Fibroblast of upper back skin (primary cell): ENCODE data around the gene TMEM187.

Source experiments
- DNase-seq: peaks from one replicate; pipeline ENCODE4 v3.0.0-alpha.2; 2013

The TMEM187 gene, protein sequence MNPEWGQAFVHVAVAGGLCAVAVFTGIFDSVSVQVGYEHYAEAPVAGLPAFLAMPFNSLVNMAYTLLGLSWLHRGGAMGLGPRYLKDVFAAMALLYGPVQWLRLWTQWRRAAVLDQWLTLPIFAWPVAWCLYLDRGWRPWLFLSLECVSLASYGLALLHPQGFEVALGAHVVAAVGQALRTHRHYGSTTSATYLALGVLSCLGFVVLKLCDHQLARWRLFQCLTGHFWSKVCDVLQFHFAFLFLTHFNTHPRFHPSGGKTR

DNA sequence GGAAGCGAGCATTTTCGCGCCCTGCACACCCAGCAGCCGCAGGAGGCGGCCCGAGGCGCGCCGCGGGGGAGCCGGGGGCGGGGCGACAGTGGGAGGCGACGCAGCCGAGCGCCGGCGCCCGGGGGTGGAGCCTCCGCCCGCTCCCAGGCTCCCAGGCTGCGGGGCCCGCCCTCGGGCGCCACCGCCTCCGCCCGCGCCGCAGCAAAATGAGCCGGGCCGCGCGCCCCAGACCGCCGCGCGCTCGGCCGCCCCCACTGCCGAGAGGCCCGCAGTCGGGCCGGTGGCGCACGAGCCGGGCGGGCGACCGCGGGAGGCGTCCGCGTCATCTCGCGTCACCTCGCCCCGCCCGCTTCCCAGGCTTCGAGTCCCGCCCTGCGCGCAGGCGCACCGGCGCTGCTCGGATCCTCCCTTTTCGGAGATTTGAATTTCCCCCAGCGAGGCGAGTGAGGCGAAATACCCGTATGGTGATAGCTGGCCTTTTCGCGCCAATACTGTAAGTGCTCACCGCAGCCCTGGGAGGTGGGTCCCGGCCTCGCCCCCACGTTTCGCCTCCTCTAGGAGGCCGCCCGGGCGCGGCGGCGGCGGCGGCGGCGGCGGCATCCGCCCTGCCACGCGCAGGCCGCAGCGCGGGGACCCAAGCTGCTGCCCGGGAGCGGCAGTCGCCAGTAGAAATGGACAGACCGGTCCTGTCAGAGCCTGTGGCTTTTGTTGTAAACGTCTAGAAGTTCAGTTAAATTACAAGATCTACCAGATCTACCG is at the start of gene TMEM187:
Gene TMEM187, plus strand, starts transcription at position 387 of the 759 bp plus-strand sequence. CDS start 9,309 bp downstream, outside the sequence.
- DNase-seq, result peak; percentile 87

DNA sequence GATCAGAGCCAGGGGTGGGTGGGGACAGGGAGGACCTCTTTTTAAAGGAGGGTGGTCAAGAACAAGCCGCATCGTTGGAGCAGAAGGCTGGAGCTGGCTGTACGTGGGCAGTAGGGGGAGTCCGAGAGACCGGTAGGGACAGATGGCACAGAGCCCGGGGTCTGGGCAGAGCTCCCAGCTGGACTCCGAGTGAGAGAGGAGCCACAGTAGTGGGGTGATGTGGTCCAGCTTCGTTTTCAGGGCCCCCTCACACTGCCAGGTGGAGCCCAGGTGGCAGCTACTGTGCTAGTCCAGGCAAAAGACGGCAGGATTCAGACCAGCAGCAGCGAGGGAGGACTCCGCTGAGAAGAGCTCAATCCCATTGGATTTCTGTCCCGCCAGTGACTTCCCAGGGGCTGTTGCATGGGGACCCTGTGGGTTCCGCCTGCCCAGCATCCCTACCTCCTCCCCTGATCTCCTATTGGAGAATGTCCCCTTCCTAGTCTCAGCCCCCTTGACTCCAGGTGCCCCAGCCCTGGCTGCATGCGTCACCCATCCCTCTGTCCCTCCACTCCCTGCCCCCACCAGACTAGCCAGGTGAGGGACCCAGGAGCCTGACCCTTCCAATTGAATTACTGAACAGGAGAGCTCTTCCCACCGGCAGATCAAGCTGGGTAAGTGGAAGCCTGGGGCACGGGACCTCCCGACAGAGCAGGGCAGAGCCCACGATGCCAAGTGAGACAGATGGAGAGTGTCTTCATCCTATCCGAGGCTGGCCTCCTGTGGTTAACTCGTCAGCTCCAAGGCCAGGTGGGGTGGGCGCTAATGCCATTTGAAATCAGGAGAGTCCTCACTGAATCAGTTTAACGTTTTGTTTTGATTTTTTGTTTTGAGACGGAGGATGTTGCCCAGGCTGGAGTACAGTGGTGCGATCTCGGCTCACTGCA is 49.4 kb upstream of the TMEM187 start:
- peak; percentile 44 for DNase-seq

DNA sequence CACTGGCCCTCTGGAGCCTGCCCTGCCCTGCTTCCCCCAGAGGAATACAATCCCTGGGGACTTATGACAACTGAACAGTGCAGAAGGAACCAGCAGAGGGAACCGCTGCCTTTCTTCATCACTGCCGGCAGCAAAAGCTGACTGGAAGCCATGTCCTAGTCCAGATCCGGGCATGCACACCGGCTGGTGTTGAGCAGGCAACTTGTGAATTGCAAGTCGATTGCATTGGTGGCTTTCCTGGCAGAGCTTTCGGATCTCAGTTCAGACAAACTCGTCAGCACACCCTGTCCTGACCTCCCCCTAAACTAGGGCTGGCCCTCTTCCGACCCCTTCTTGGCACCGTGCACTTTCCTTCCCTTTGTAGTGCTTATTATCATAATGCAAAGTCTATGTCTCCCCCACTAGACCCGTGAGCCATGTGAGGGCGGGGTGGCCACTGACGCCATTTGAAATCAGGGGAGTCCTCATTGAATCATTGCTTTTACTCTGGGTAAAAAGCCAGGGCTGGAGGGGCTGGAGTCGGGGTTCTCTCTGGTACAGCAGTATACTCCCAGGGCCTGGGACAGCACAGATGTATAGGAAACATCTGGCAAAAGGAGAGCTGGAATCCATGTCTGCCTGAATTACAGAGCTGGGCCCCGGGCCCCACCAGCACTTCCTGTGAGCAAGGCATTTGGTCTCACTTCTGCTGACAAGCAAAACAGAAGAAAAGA is 48.2 kb upstream of the TMEM187 start:
- DNase-seq, result peak; percentile 45

DNA sequence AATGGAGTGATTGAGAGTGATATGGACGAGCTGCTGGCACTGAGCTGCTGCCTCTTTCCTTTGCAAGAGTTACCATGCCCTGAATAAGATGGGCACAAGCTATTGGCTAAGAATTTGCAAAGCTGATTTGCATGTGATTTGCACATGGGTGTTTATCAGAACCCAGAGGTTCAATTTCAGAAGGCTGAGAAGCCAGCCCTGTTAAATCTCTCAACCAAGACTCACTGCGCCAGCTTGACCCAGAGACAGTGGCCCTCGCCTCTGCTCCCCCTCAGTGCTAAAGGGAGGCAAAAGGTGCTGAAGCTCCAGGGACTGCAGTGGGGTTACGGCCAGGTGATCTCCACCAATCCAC is 47.2 kb upstream of the TMEM187 start:
- no peak for DNase-seq

DNA sequence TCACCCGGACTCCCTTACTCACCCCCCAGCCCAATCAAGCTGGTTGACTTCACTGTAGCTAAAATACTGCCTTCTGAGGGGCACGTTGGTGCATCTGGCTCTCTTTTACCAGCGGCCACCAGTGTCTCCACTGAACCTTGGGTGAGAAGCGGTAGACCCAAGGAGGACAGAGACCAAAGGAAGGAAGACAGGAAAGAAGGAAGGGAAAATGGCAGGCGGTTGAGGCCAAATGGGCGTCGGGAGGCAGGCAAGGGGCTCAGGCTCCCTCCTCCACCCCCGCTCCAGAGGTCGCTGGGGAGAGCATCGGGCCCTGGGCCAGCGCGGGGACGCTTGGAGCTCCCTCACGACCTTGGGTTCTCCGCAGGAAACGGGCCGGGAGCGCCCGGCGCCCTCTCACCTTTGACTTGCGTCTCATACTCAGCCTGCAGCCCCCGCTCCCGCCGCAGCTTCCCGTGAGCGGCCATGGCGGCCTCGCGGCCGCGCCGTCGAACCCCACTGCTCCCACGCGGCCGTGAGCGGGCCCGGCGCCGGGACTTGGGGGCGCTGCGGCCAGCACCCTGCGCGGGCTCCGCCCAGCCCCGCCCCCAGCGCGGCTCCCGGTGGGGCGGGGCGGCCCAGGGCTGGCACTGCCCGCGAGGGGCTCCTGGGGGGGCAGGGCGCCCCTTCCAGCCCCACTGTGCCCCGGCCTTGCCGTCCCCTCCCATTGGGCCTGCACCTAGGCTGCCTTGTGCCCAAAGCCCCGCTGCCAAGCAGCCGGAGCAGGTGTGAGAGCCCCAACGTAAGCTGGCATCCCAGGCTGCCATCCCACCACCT is 46.6 kb upstream of the TMEM187 start, which contains the start of gene ARHGAP4:
Gene ARHGAP4, minus strand, starts transcription at position 526 of the 813 bp plus-strand sequence. Its CDS starts 62 bp downstream, at position 464.
- no peak for DNase-seq

DNA sequence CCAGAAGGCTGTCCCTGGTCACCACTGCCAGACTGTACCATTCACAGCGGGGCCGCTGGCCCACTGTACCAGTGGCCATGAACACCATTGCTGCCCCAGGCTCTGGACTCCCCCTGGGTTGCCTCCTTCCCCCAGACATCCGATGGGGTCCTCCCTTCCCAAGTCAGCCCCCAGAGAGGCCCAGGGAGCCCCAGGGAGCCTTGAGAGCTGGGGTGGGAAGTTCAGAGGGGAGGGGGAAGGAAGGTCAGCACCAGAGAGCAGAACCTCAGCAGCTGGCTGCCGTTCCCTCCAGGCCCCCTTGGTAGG is 46.0 kb upstream of the TMEM187 start:
- no peak for DNase-seq

DNA sequence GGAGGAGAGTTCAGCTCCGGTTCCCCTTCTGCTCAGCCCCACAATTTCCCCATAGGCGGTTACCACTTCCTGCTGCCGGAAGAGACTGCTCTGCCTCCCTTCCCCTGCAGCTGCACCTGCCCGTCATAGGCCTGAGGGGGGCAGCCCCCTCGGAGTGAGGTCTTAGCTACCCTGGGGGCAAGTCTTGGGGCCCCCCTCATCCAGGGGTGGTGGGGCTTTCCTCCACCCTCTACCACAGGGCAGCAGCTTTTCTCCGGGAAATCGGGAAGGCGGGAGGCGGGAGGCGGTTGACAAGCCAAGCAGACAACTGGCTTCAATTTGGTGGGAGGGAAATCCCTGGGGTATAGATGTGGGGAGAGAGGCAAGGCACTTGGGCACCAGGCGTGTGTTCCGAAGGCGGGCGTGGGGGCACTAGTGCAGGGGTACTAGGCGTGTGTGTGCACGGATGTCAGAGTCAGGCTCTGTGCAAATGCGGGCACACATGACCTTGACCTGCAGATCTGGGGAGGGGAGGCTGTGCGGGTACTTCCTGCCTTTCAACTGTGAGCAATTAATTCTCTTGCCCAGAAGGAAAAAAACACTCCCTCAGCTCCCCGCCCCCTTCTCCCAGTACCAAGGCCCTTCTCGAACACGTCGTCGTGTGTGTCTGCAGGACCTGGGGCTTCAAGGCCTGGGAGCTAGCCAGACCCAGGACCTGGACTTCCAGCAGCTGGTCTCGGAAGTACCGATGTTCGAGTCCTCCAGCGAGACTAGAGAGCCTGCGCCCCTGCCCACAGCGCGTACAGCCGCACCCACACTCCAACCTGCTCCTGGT is 45.5 kb upstream of the TMEM187 start:
- no peak for DNase-seq

DNA sequence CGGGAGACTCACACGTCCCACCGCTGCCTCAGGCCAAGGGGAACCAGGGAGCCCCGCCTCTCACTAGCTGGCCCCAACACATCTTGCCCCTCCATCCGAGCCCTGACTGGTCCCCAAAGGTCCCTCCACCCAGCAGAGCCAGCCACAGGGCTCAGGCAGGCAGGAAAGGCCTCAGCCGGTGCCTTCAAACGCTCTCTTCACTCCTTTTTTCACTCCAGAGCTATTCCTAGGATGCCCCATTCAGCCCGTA is 45.0 kb upstream of the TMEM187 start:
- no peak for DNase-seq

DNA sequence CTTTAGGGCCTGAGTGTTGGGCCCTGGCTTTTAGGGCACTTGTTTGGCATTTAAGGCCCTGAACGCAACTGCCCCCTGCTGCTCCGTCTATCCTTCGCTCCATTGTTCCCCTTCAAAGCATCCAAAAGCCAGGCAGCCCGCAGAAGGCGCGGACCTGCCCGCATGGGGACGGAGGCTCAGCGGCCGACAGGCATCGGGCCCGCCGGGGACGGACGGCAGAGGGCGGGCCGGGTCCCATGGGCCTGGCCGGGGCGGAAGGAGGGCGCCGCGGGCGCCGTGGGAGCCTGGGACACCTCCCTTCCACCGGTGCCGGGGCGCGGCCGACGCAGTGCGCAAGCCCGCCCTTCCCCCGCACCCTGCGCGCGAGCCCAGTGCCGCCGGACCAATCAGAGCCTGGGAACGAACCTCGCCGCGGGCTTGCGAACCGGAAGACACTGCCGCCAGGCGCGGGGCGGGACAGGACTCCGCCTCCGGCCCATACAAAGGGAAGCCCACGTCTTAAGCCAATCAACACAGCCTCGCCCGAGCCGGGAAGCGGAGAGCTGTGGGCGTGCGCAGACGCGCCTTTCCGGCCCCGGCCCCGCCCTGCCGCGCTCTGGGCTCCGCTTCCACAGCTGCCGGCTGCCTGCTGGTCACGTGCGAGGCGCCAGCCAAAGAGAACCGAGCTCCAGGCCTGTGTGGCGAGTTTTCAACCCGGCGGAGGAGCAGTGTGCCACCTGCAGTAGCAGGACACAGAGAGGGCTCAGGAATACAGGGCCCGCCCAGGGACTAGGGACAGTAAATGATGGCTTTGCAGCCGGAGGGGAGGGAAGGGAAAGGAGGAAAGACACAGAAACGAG is 44.4 kb upstream of the TMEM187 start:
- DNase-seq, result peak; percentile 97

DNA sequence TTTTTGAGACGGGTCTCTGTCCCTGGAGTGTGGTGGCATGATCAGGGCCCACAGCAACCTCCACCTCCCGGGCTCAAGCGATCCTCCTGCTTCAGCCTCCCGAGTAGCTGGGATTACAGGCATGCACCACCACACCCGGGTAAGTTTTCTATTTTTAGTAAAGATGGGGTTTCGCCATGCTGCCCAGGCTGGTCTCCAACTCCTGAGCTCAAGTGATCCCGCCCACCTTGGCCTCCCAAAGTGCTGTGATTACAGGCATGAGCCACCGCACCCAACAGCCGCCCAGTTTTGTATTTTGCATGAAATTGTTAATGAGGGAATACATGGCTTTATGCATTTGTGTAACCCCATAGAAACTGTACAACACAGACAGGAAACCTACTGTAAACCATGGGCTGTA is 43.7 kb upstream of the TMEM187 start:
- DNase-seq, result no peak

DNA sequence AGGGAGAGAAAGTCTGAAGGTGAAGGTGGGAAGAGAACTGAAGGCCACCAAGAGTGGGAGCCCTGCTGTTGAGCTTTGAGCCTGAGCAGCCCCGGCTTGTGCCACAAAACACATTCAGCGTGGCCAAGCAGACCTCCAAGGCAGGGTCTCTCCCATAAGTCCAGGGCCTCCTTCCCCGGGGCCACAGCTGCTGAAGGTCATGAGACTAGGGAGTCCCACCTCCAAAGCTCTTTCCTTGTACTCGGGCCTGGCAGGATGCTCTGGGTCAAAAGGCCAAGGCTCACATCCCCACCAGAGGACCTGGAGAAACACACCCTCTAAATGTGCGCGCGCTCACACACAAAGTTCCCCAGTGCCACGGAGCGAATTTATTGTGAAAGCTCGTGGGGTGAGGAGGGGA is 43.0 kb upstream of the TMEM187 start:
- DNase-seq, result no peak

DNA sequence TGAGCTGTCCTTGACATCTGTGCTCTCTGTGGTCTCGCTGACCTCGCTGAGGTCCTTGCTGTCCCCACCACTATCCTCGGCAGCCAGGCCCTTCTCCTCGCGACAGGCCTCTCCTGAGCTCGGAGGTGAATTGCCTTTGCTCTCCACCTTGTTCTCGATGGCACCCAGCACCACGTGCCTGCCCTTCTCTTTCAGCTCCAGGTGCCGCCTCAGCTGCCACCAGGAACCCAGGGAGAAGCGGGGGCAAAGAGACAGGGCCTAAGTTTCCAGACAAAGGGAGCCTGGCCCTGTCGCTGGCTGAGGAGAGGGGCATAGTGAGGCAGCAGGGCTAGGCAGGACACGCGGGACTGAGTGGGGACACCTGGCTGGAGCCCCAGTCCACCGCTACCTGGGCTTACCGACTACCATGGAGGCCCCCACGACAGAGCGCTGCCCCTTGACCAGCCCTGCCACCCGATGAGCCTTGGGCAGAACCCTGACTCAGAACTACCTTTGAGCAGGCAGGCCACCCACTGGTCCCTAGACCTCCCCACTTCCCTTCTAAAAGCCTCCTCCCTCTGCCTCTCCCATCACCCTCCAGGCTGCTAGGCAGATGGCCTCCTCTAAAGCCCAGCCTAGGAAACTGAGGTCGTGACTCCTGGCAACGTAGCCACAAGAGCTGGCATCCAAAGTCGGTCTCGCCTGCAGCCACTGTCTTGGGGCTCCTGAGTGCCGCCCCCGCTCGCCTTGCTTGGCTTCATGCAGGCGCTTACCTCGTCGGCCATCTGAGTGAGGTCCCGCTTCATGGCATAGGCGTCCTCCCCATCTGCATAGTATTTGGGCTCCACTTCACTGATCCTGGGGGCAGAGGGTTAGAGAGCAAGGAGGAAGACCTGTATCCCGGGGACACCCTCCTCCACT is 42.3 kb upstream of the TMEM187 start:
- DNase-seq, result no peak

DNA sequence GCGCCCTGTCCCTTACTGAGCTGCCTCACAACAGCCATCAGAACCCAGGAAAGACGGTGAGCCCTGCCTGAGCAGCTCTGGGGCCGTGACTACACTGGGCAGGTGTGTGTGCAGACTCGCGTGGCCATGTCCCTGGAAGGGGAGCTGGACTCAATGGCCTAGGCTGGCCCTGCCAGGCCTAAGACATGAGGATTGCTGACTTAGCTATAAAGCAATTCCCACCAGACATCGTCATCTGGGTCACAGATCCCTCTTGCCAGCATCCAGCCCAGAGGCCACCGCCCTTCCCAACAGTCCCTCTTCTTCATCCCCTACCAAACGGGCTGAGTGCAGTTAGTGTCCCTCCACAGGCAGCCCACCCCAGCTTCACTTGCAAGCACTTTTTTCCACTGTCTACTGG is 41.4 kb upstream of the TMEM187 start:
- DNase-seq, result no peak

DNA sequence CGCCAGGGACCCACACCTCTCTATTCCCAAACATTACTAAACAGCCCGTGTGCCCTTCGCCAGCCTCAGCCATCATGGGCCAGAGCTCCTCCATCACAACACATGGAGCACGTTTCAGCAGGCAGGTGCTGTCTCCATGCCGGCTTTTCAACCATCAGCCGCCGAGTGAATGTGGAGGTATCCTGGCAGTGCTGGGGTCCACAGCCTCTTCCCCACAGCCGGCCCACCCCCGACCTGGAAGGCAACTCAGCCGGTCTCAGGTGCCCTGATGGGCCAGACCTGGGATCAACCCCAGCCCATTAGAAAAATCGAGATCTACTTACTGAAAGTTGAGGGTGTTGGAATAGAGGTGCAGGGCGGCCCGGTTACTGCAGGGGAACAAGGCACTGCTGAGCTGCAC is 40.8 kb upstream of the TMEM187 start:
- no peak for DNase-seq

DNA sequence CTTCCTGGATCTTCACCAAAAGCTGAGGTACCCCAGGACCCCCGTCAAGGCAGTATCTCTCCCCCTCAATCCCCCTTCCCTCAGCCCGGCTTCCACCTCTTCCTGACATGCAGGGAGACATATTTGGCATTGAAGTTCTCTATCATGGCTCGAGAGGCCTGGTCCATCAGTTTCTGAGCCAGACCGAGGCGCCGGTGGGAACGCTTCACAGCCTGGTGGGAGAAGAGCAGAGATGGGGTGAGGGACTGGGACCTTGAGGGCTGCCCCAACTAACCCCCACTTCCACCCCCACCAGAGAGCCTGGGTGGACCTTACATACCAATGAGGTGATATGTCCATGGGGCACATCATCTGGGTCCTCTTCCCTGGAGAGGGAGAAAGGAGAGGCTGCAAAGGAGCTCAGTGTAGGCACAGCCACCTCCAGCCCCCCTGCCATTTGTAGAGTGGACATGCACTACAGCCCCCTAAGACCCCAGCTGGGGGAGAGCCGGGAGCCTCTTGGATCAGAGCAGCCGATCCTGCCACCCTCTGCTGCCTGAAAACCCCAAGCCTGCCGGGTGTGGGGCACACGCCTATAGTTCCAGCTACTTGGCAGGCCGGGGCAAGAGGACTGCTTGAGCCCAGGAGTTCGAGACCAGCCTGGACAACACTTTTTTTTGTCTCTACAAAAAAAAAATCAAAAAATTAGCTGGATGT is 40.2 kb upstream of the TMEM187 start:
- DNase-seq, result no peak

DNA sequence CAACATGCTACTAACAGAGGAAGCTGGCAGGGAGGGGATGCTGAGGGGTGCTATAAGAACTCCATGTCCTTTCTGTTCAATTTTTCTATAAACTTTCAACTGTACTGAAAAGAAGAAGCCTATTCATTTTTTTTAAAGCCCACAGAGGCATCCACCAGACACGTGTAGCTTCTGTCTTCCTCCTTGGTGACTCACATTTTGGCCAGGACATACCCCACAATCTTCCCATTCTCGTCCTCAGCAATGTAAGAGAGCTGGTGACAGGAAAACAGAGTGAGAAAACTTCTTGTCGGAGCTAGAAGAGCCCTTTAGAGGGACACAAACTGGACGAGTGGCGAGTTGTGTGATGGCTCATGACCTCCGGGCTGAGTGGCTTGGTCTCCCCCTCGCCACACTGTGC is 38.8 kb upstream of the TMEM187 start:
- DNase-seq, result peak; percentile 36

DNA sequence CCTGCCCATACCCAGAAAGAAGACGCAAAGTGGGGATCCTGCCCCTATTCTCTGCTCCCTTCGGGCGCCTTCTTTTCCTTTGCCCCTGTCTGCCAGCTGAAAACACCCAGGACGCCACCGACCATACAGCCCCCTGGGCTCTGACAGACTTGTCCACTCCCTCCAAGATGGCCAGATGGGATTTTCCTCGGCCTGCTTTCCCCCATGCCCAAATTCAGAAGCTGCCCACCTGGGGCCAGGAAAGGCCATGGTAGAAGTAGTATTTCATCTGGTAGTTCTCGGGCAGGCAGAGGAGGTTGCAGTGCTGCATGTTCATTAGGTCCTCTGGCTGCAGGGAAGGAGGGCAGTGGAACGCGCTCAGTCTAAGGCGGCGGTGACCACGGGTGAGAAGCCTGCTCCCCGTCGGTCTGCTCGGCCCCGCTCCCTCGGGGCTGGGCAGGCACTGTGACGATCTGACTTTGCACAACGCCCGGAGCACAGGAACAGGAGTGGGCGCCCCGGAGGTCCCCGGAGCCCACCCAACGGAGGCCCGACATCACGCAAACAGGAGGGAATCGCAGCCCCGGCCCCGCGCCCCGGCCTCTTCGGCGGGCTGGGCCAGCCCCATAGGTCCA is 38.3 kb upstream of the TMEM187 start:
- no peak for DNase-seq

DNA sequence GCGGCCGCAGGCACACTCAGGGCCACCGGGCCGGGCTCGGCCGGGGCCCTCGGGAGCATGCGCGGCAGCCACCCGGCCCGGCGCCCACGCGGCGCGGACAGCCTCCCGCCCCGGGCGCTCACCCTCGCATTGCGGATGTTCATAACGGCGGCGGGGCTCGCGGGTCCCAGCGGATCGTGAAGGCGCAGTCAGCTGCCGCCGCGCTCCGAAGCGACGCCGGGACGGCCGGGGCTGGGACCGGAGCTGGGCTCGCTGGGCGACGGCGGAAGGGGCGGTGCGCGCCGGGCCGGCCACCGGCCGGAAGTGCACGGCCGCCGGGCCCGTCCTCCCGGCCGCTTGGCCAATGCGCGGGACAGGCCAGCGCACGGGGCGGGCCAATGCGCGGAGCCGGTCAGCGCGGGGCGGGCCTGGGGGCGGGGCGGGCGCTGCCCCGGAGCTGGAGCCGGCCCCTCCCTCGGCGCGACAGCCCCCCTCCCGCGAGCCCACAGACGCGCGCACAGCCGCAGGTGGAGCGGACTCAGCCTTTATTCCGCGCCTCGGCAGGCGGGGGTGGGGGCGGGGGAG is 37.7 kb upstream of the TMEM187 start, which contains the start of gene NAA10:
Gene NAA10, minus strand, starts transcription at position 276 of the 564 bp plus-strand sequence. Its CDS starts 133 bp downstream, at position 143.
- peak; percentile 60 for DNase-seq
